Neutrophil (primary cell): ENCODE measurements around the gene NOVA2.

ENCODE experiments used
- H3K27ac ChIP-seq: fragments of 200-600 bp; sonication (generic); 2 replicates; pipeline ENCODE4 v1.5.1; 2016; ENCODE audit warnings: mild to moderate bottlenecking, moderate library complexity
- H3K27me3 ChIP-seq: fragments of 200-600 bp; sonication (generic); 2 replicates; pipeline ENCODE4 v1.6.0; 2016; ENCODE audit warnings: mild to moderate bottlenecking
- H3K36me3 ChIP-seq: fragments of 200-600 bp; sonication (generic); 2 replicates; pipeline ENCODE4 v1.5.1; 2017
- H3K4me1 ChIP-seq, 2 experiments: fragments of 200-600 bp in 1 of 2; sonication (generic) in 1 of 2; 1 replicate in 1 of 2; 2 replicates in 1 of 2; pipeline versions ENCODE4 v1.5.1 to v1.6.1; 2013 to 2016; ENCODE audit warnings: low read depth in 1 of 2, low read length in 1 of 2, mild to moderate bottlenecking in 1 of 2, moderate library complexity in 1 of 2; ENCODE audit not compliant: control insufficient read depth in 1 of 2, insufficient read depth in 1 of 2
- H3K4me3 ChIP-seq, 2 experiments: fragments of 200-600 bp in 1 of 2; sonication (generic) in 1 of 2; 1 replicate in 1 of 2; 2 replicates in 1 of 2; pipeline ENCODE4 v1.5.1; 2013 to 2016; ENCODE audit warnings: low read depth in 1 of 2, low read length in 1 of 2, mild to moderate bottlenecking in 1 of 2, moderate library complexity in 1 of 2
- H3K9me3 ChIP-seq: fragments of 200-600 bp; sonication (generic); 2 replicates; pipeline ENCODE4 v1.5.1; 2016
- CTCF ChIP-seq: fragments of 200-600 bp; sonication (generic); IDR thresholded peaks from 2 replicates; pipeline ENCODE4 v1.5.1; 2016; ENCODE audit warnings: antibody characterized with exemption

NOVA2 gene

GRCh38 chr19:45952686-45953505 lies 20.8 kb downstream of the NOVA2 start:
- Histone ChIP-seq H3K27me3 (peaks cover 48% of the 10 kb centered on the region), H3K9me3 (no peaks in the 10 kb centered on the region), H3K4me3 (no peak overlapping the region), H3K36me3 (no peaks in the 10 kb centered on the region), H3K4me1 (peaks cover 5 to 6% of the 10 kb centered on the region in 2 experiments), H3K27ac (no peak overlapping the region)
- TF ChIP-seq CTCF: no peak

GRCh38 chr19:45952341-45952685 lies 21.4 kb downstream of the NOVA2 start:
- H3K27ac ChIP-seq: no peak overlapping the region
- peaks cover 5 to 6% of the 10 kb centered on the region in 2 experiments for H3K4me1 ChIP-seq
- H3K27me3 ChIP-seq: peaks cover 53% of the 10 kb centered on the region
- no peak overlapping the region for H3K4me3 ChIP-seq
- H3K9me3 ChIP-seq: no peaks in the 10 kb centered on the region
- no peak for TF ChIP-seq CTCF
- H3K36me3 ChIP-seq: no peaks in the 10 kb centered on the region

GRCh38 chr19:45947926-45948325 lies 25.7 kb downstream of the NOVA2 start:
- Histone ChIP-seq H3K4me3 (no peak overlapping the region), H3K27ac (no peak overlapping the region), H3K36me3 (no peaks in the 10 kb centered on the region), H3K27me3 (peaks cover 42% of the 10 kb centered on the region), H3K9me3 (no peaks in the 10 kb centered on the region), H3K4me1 (peaks cover 1 to 2% of the 10 kb centered on the region in 2 experiments)
- TF ChIP-seq CTCF: no peak

GRCh38 chr19:45940515-45940805 lies 33.2 kb downstream of the NOVA2 start:
- Histone ChIP-seq H3K9me3 (peaks cover 7% of the 10 kb centered on the region), H3K36me3 (no peaks in the 10 kb centered on the region), H3K27ac (no peak overlapping the region), H3K27me3 (peaks cover 96% of the 10 kb centered on the region), H3K4me1 (no peaks in the 10 kb centered on the region), H3K4me3 (no peak overlapping the region)
- no peak for TF ChIP-seq CTCF

GRCh38 chr19:45939792-45940514 lies 33.7 kb downstream of the NOVA2 start:
- Histone ChIP-seq H3K4me1 (no peaks in the 10 kb centered on the region), H3K4me3 (no peak overlapping the region), H3K36me3 (no peaks in the 10 kb centered on the region), H3K27me3 (peaks cover 100% of the 10 kb centered on the region), H3K27ac (no peak overlapping the region), H3K9me3 (peaks cover 7% of the 10 kb centered on the region)
- no peak for TF ChIP-seq CTCF
